ENCODE results near the gene TGFBR3L. TPM values are rescaled to one million over a fixed set of nuclear protein-coding genes. Genes with fewer than 3 reads are reported as not detected.

The TGFBR3L gene
- total RNA-seq, 2 experiments from 2014 or later, result 1.7 to 3.7 TPM

- H3K36me3 Mint-ChIP-seq (ENCODE audit: low read depth), result peaks cover 28% of the 10 kb centered on the region
- no peaks in the 10 kb centered on the region for H3K4me1 Mint-ChIP-seq (ENCODE audit: low read depth)
- no peaks in the 10 kb centered on the region for H3K27me3 Mint-ChIP-seq (ENCODE audit: low read depth)
- H3K9me3 Mint-ChIP-seq, result no peaks in the 10 kb centered on the region
- DNase-seq, result no peak
- CTCF ChIA-PET, result interaction anchor here (0.7 kb wide), 1 partner anchor 742 kb away, joined by 3 read pairs; no protein-coding TSS in a partner anchor
- intact Hi-C loops (cut with micrococcal nuclease), result no loop called here
- H3K4me3 Mint-ChIP-seq, result no peak overlapping the region
- peak overlapping the region; percentile 37 for H3K27ac Mint-ChIP-seq
These were observed 50.7 kb downstream of the TGFBR3L start for GRCh38 chr19:7965259-7965841.

- intact Hi-C loops (cut with micrococcal nuclease), result no loop called here
- no peaks in the 10 kb centered on the region for H3K9me3 Mint-ChIP-seq
- H3K36me3 Mint-ChIP-seq (ENCODE audit: low read depth), result peaks cover 30% of the 10 kb centered on the region
- no peak overlapping the region for H3K4me3 Mint-ChIP-seq
- H3K27me3 Mint-ChIP-seq (ENCODE audit: low read depth), result no peaks in the 10 kb centered on the region
- DNase-seq, result no peak
- H3K27ac Mint-ChIP-seq, result no peak overlapping the region
- CTCF ChIA-PET, result interaction anchor here (0.6 to 0.7 kb wide), 2 partner anchors 580 to 741 kb away, joined by 3 read pairs; no protein-coding TSS in a partner anchor
- H3K4me1 Mint-ChIP-seq (ENCODE audit: low read depth), result no peaks in the 10 kb centered on the region
These were observed 51.5 kb downstream of the TGFBR3L start for GRCh38 chr19:7965921-7966665.

- no peak overlapping the region for H3K27ac Mint-ChIP-seq
- CTCF ChIA-PET, result interaction anchor here (1.3 kb wide), 1 partner anchor 34 kb away, joined by 3 read pairs; no protein-coding TSS in a partner anchor
- intact Hi-C loops (cut with micrococcal nuclease), result no loop called here
These were observed 53.6 kb downstream of the TGFBR3L start for GRCh38 chr19:7968008-7968795.

More at GRCh38 chr19:7968008-7968795, 53.6 kb downstream of the TGFBR3L start:
- H3K9me3 Mint-ChIP-seq, result no peaks in the 10 kb centered on the region
- H3K36me3 Mint-ChIP-seq (ENCODE audit: low read depth), result peaks cover 26% of the 10 kb centered on the region
- no peak for DNase-seq
- H3K4me1 Mint-ChIP-seq (ENCODE audit: low read depth), result no peaks in the 10 kb centered on the region
- H3K4me3 Mint-ChIP-seq, result no peak overlapping the region
- H3K27me3 Mint-ChIP-seq (ENCODE audit: low read depth), result no peaks in the 10 kb centered on the region

Other genes with a start within 250 kb of the TGFBR3L start
- gene RETN, start 245.8 kb upstream of the TGFBR3L start, total RNA-seq, result not detected
- gene MCEMP1, start 237.7 kb upstream of the TGFBR3L start, total RNA-seq, result not detected
- gene TRAPPC5, start 234.0 kb upstream of the TGFBR3L start, total RNA-seq, result 10 to 100 TPM; 74.7 to 82.4 TPM
- gene FCER2, start 212.7 kb upstream of the TGFBR3L start, total RNA-seq, result under 1 TPM; 0.86 to 0.89 TPM
- not detected for gene CLEC4G, start 182.7 kb upstream of the TGFBR3L start, total RNA-seq
- gene CD209, start 167.3 kb upstream of the TGFBR3L start, total RNA-seq, result not detected
- gene CLEC4M, start 151.6 kb upstream of the TGFBR3L start, total RNA-seq, result not detected
- gene EVI5L, start 84.6 kb upstream of the TGFBR3L start, total RNA-seq, result 1 to 10 TPM; 5.2 TPM
- under 1 TPM; 0.07 to 0.12 TPM for gene PRR36, start 40.4 kb upstream of the TGFBR3L start, total RNA-seq
- not detected for gene LRRC8E, start 26.3 kb upstream of the TGFBR3L start, total RNA-seq
- 10 to 100 TPM; 39.1 to 39.8 TPM for gene MAP2K7, start 11.0 kb upstream of the TGFBR3L start, total RNA-seq
- 10 to 100 TPM; 10.9 to 12.4 TPM for gene SNAPC2, start 5.5 kb downstream of the TGFBR3L start, total RNA-seq
- under 1 TPM in 1 of 2 experiments, not detected in 1; 0.43 TPM for gene CTXN1, start 11.3 kb downstream of the TGFBR3L start, total RNA-seq
- 10 to 100 TPM; 88.8 to 88.9 TPM for gene TIMM44, start 28.8 kb downstream of the TGFBR3L start, total RNA-seq
- gene ELAVL1, start 90.8 kb downstream of the TGFBR3L start, total RNA-seq, result 100 to 1,000 TPM; 135 to 140 TPM
- gene CCL25, start 137.9 kb downstream of the TGFBR3L start, total RNA-seq, result not detected
- not detected for gene FBN3, start 234.8 kb downstream of the TGFBR3L start, total RNA-seq